Adrenal gland (tissue), 5 donors: ENCODE results near the gene TMEM213.

Experiments
- POLR2A ChIP-seq, 2 donors: fragments of 450-650 bp; IDR thresholded peaks; one replicate each; pipeline ENCODE4 v1.6.1; 2017; ENCODE audit warnings: antibody characterized with exemption in 2 of 2, mild to moderate bottlenecking in 2 of 2, moderate library complexity in 1 of 2
- TF ChIP-seq, protein P1 (sequence below), 6 experiments: fragments of 450-650 bp in 4 of 6; fragments of 200-600 bp in 2 of 6; sonication (generic) in 1 of 6; IDR thresholded peaks; 1 replicate in 5 of 6; 2 replicates in 1 of 6; pipeline versions ENCODE4 v1.5.1 to v1.8.0; 2016 to 2021; ENCODE audit warnings: antibody characterized with exemption in 6 of 6, mild to moderate bottlenecking in 2 of 6, moderate library complexity in 1 of 6
- donor health status: DM: no; HTN: no; CAD: no.

DNA sequence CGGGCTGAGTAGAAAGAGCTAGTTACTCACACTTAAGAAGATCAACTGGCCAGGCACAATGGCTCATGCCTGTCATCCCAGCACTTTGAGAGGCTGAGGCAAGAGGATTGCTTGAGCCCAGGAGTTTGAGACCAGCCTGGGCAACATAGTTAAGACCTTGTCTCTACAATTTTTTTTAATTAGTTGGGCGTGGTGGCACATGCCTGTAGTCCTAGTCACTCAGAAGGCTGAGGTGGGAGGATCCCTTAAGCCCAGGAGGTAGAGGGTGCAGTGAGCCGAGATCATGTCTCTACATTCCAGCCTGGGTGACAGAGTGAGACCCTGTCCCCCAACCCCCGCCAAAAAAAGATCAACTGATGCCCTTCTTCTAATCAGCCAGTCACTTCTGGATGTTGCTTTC is 74.8 kb downstream of the TMEM213 start:
- TF ChIP-seq, protein P1, sequence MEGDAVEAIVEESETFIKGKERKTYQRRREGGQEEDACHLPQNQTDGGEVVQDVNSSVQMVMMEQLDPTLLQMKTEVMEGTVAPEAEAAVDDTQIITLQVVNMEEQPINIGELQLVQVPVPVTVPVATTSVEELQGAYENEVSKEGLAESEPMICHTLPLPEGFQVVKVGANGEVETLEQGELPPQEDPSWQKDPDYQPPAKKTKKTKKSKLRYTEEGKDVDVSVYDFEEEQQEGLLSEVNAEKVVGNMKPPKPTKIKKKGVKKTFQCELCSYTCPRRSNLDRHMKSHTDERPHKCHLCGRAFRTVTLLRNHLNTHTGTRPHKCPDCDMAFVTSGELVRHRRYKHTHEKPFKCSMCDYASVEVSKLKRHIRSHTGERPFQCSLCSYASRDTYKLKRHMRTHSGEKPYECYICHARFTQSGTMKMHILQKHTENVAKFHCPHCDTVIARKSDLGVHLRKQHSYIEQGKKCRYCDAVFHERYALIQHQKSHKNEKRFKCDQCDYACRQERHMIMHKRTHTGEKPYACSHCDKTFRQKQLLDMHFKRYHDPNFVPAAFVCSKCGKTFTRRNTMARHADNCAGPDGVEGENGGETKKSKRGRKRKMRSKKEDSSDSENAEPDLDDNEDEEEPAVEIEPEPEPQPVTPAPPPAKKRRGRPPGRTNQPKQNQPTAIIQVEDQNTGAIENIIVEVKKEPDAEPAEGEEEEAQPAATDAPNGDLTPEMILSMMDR (IDR thresholded peaks at IDR 0.05), result no peak
- TF ChIP-seq POLR2A (IDR thresholded peaks at IDR 0.05), result no peak
